HepG2 (cell line): ENCODE results near the gene ACTN4. TPM values are rescaled to one million over a fixed set of nuclear protein-coding genes. Genes with fewer than 3 reads are reported as not detected.
A peak's percentile ranks its signal among the peaks of the same experiment; 100 is the strongest.

Source experiments
- ATF6 ChIP-seq: sonication (generic); formaldehyde crosslinking; conservative IDR thresholded peaks from 2 replicates; pipeline ENCODE4 v1.4.0; 2020; ENCODE audit warnings: missing genetic modification reagents
- CEBPG ChIP-seq: IDR thresholded peaks from 2 replicates; pipeline ENCODE4 v1.6.1; 2016
- EP300 ChIP-seq, 3 experiments: sonication (generic) in 1 of 3; formaldehyde crosslinking in 1 of 3; IDR thresholded peaks; 2 replicates each; pipeline versions ENCODE4 v1.5.1 to v1.6.1; 2011 to 2020; ENCODE audit warnings: low read depth in 2 of 3, low read length in 2 of 3, borderline replicate concordance in 1 of 3, improper control_type of control experiment in 1 of 3, mild to moderate bottlenecking in 1 of 3, missing genetic modification reagents in 1 of 3, moderate library complexity in 1 of 3
- HNRNPK ChIP-seq: fragments of 200-400 bp; formaldehyde crosslinking; IDR thresholded peaks from 2 replicates; pipeline ENCODE4 v1.6.1; 2018; ENCODE audit warnings: low read length, low read depth, moderate library complexity, mild to moderate bottlenecking; ENCODE audit not compliant: poor library complexity, severe bottlenecking
- HOXA3 ChIP-seq: sonication (generic); formaldehyde crosslinking; IDR thresholded peaks from 2 replicates; pipeline ENCODE4 v1.5.0; 2020; ENCODE audit warnings: missing genetic modification reagents
- IRF1 ChIP-seq: sonication (generic); formaldehyde crosslinking; IDR thresholded peaks from 2 replicates; pipeline ENCODE4 v1.4.0; 2020; ENCODE audit warnings: low read depth, mild to moderate bottlenecking, missing genetic modification reagents
- MXD4 ChIP-seq: IDR thresholded peaks from 2 replicates; pipeline ENCODE4 v1.6.1; 2016; ENCODE audit warnings: mild to moderate bottlenecking, missing biosample characterization, missing genetic modification reagents
- NCOR1 ChIP-seq: fragments of 200-600 bp; sonication (generic); IDR thresholded peaks from 2 replicates; pipeline ENCODE4 v1.7.0; 2017; ENCODE audit warnings: antibody characterized with exemption, low read length, borderline replicate concordance
- NFYB ChIP-seq: sonication (generic); formaldehyde crosslinking; IDR thresholded peaks from 2 replicates; pipeline ENCODE4 v1.4.0; 2020; ENCODE audit warnings: missing genetic modification reagents
- PATZ1 ChIP-seq: sonication (generic); formaldehyde crosslinking; IDR thresholded peaks from 2 replicates; pipeline ENCODE4 v1.4.0; 2020; ENCODE audit warnings: missing genetic modification reagents
- RCOR2 ChIP-seq: IDR thresholded peaks from 2 replicates; pipeline ENCODE4 v1.6.1; 2016; ENCODE audit warnings: missing biosample characterization, missing genetic modification reagents
- TBX2 ChIP-seq: sonication (generic); formaldehyde crosslinking; IDR thresholded peaks from 2 replicates; pipeline ENCODE4 v1.5.0; 2020; ENCODE audit warnings: missing genetic modification reagents, mild to moderate bottlenecking, borderline replicate concordance
- ZFX ChIP-seq: sonication (generic); formaldehyde crosslinking; IDR thresholded peaks from 2 replicates; pipeline ENCODE4 v1.4.0; 2020; ENCODE audit warnings: mild to moderate bottlenecking, low read depth, missing genetic modification reagents, moderate library complexity
- ZNF138 ChIP-seq: sonication (generic); formaldehyde crosslinking; IDR thresholded peaks from 2 replicates; pipeline ENCODE4 v1.5.0; 2020; ENCODE audit warnings: mild to moderate bottlenecking, low read depth, missing genetic modification reagents
- ZNF292 ChIP-seq: sonication (generic); formaldehyde crosslinking; IDR thresholded peaks from 2 replicates; pipeline ENCODE4 v1.8.1; 2022; ENCODE audit warnings: mild to moderate bottlenecking, low read depth, missing genetic modification reagents, borderline replicate concordance
- ZNF552 ChIP-seq: sonication (generic); formaldehyde crosslinking; IDR thresholded peaks from 2 replicates; pipeline ENCODE4 v1.9.0; 2022; ENCODE audit warnings: missing genetic modification reagents, mild to moderate bottlenecking, borderline replicate concordance
- polyA plus RNA-seq, 8 experiments: library from polyadenylated mRNA; depleted of rRNA in 3 of 8; stranded (reverse) in 7 of 8; unstranded in 1 of 8; fragments of >200 nt; fragmentation: Illumina TruSeq in 4 of 8; extraction: Trizol in 4 of 8; gene quantifications; 2 replicates each; pipeline versions ENCODE4 v1.2.1 to v1.2.3, GENCODE V29; 2011 to 2016; ENCODE audit warnings: low read depth in 4 of 8, missing spikeins in 1 of 8, mixed read lengths in 1 of 8; ENCODE audit not compliant: insufficient read depth in 1 of 8
- total RNA-seq, 5 experiments: library from RNA; depleted of rRNA; stranded (reverse); fragments of >200 nt; fragmentation: Illumina TruSeq; extraction: Trizol; gene quantifications; 2 replicates each; pipeline ENCODE4 v1.2.3, GENCODE V29; 2016; ENCODE audit warnings: low read depth in 1 of 5
- TF ChIP-seq, protein P1 (sequence below): sonication (generic); formaldehyde crosslinking; IDR thresholded peaks from 2 replicates; pipeline ENCODE4 v1.5.0; 2020; ENCODE audit warnings: mild to moderate bottlenecking, missing genetic modification reagents
- TF ChIP-seq, protein P2 (sequence below): sonication (generic); formaldehyde crosslinking; IDR thresholded peaks from 2 replicates; pipeline ENCODE4 v1.4.0; 2020; ENCODE audit warnings: missing genetic modification reagents, mild to moderate bottlenecking, borderline replicate concordance

Gene ACTN4
- total and polyA plus RNA-seq, 2 of the 13 experiments (the other 11 are each of a cell fraction or from before 2014, with no cell fraction given), result 171 to 192 TPM

GRCh38 chr19:38653028-38653571, 5.7 kb downstream of the ACTN4 start (continued):
- no peak for TF ChIP-seq ZNF138 (CRISPR knock-in tag)
- TF ChIP-seq, protein P1, sequence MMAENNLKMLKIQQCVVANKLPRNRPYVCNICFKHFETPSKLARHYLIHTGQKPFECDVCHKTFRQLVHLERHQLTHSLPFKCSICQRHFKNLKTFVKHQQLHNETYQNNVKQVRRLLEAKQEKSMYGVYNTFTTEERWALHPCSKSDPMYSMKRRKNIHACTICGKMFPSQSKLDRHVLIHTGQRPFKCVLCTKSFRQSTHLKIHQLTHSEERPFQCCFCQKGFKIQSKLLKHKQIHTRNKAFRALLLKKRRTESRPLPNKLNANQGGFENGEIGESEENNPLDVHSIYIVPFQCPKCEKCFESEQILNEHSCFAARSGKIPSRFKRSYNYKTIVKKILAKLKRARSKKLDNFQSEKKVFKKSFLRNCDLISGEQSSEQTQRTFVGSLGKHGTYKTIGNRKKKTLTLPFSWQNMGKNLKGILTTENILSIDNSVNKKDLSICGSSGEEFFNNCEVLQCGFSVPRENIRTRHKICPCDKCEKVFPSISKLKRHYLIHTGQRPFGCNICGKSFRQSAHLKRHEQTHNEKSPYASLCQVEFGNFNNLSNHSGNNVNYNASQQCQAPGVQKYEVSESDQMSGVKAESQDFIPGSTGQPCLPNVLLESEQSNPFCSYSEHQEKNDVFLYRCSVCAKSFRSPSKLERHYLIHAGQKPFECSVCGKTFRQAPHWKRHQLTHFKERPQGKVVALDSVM, result 0 out of 2 replicates have a peak, but pooled peaks have one; percentile 19
- TF ChIP-seq NCOR1, result peak; percentile 70; the same call in 1 of the 2 replicates
- TF ChIP-seq IRF1 (CRISPR knock-in tag), result no peak
- no peak for TF ChIP-seq NFYB (CRISPR knock-in tag)
- peak in 1 of 2 experiments; percentile 57; a peak in 2 of 4 replicates for TF ChIP-seq EP300 (IDR thresholded peaks at IDR 0.05; ENCODE audit: low read depth in 2 of 2, low read length in 2 of 2)
- no peak for TF ChIP-seq EP300 (CRISPR knock-in tag; IDR thresholded peaks at IDR 0.05; ENCODE audit: borderline replicate concordance)
- TF ChIP-seq MXD4 (CRISPR knock-in tag), result no peak
- TF ChIP-seq HOXA3 (CRISPR knock-in tag), result 0 out of 2 replicates have a peak, but pooled peaks have one; percentile 44
- 0 out of 2 replicates have a peak, but pooled peaks have one; percentile 44 for TF ChIP-seq ZNF292 (CRISPR knock-in tag)
- peak; percentile 54 for TF ChIP-seq TBX2
- TF ChIP-seq ZFX (CRISPR knock-in tag), result 0 out of 2 replicates have a peak, but pooled peaks have one; percentile 4
- TF ChIP-seq RCOR2, result peak; percentile 44; the same call in 1 of the 2 replicates
- no peak for TF ChIP-seq ATF6 (CRISPR knock-in tag)
- TF ChIP-seq, protein P2, sequence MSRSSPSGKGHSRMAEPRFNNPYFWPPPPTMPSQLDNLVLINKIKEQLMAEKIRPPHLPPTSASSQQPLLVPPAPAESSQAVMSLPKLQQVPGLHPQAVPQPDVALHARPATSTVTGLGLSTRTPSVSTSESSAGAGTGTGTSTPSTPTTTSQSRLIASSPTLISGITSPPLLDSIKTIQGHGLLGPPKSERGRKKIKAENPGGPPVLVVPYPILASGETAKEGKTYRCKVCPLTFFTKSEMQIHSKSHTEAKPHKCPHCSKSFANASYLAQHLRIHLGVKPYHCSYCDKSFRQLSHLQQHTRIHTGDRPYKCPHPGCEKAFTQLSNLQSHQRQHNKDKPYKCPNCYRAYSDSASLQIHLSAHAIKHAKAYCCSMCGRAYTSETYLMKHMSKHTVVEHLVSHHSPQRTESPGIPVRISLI (CRISPR knock-in tag), result peak; percentile 89
- peak; percentile 64 for TF ChIP-seq PATZ1 (CRISPR knock-in tag)
- no peak for TF ChIP-seq ZNF552
- TF ChIP-seq HNRNPK, result peak; percentile 40
- peak; percentile 50 for TF ChIP-seq CEBPG
